Renal cortical epithelial cell (primary cell): ENCODE measurements around the gene MTERF4. TPM values are rescaled to one million over a fixed set of nuclear protein-coding genes. Genes with fewer than 3 reads are reported as not detected.

Source experiments
- DNase-seq: peaks from one replicate; pipeline ENCODE4 v3.0.0-alpha.2; 2011; ENCODE audit warnings: low read depth
- total RNA-seq: library from RNA; depleted of rRNA; stranded (reverse); fragments of >200 nt; gene quantifications from 2 replicates; pipeline ENCODE4 v1.2.3, GENCODE V29; 2014

MTERF4 gene
- total RNA-seq, 1 donor from 2014 or later: 44.8 TPM

GRCh38 chr2:241050624-241051577 is 51.2 kb downstream of the MTERF4 start:
- DNase-seq: no peak

- DNase-seq: no peak
Measured at GRCh38 chr2:241049739-241050623, 52.1 kb downstream of the MTERF4 start.

- no peak for DNase-seq
Measured at GRCh38 chr2:241048949-241049343, 53.1 kb downstream of the MTERF4 start.

GRCh38 chr2:241048149-241048948 is 53.7 kb downstream of the MTERF4 start:
- DNase-seq: no peak

- no peak for DNase-seq
Measured at GRCh38 chr2:241047253-241048010, 54.7 kb downstream of the MTERF4 start.

Other genes with a start within 250 kb of the MTERF4 start
- gene AGXT, start 233.5 kb downstream of the MTERF4 start, total RNA-seq: not detected in 2 replicates
- gene MAB21L4, start 206.1 kb downstream of the MTERF4 start, total RNA-seq: 0.10 and 5.2 TPM in 2 replicates
- under 0.01 TPM in 1 of 2 replicates, not detected in the other for gene CROCC2, start 196.0 kb downstream of the MTERF4 start, total RNA-seq
- gene SNED1, start 103.7 kb downstream of the MTERF4 start, total RNA-seq: 1.6 and 4.2 TPM in 2 replicates
- gene PASK, start 47.2 kb upstream of the MTERF4 start, total RNA-seq: 3.1 and 3.9 TPM in 2 replicates
- 46.6 and 64.8 TPM in 2 replicates for gene PPP1R7, start 48.2 kb upstream of the MTERF4 start, total RNA-seq
- 1.2 and 1.8 TPM in 2 replicates for gene ANO7, start 86.4 kb upstream of the MTERF4 start, total RNA-seq
- 531 and 826 TPM in 2 replicates for gene HDLBP, start 213.4 kb upstream of the MTERF4 start, total RNA-seq
- 560 and 750 TPM in 2 replicates for gene SEPTIN2, start 213.6 kb upstream of the MTERF4 start, total RNA-seq